Measurements from ENCODE around the gene KLLN.
"Not testable (repeated sequence)": the region's sequence is repeated elsewhere in the genome, so short reads cannot be mapped to it uniquely, and the experiment has no call there.

- TF ChIP-seq CTCF (IDR thresholded peaks at IDR 0.05; ENCODE audit: low read length); EZH2 (optimal IDR thresholded peaks at IDR 0.05; ENCODE audit: low read depth, low read length); EZH2phosphoT487 (IDR thresholded peaks at IDR 0.05; ENCODE audit: low read length): not testable (repeated sequence)
These were observed 690 bp upstream of the KLLN start for GRCh38 chr10:87863951-87864495.
